ENCODE results near the gene CD151.

CD151 gene

GRCh38 chr11:853682-854448 is 21.1 kb downstream of the CD151 start:
- Histone ChIP-seq H3K4me1 (ENCODE audit: control insufficient read depth, low read depth, low read length) (peaks cover 12% of the 10 kb centered on the region), H3K9ac (ENCODE audit: low read length) (no peak overlapping the region), H3K4me3 (ENCODE audit: low read length) (no peak overlapping the region), H3K27ac (ENCODE audit: low read length) (no peak overlapping the region), H3K36me3 (ENCODE audit: control insufficient read depth, low read depth, low read length) (no peaks in the 10 kb centered on the region), H3K9me3 (ENCODE audit: control insufficient read depth, low read depth, low read length) (no peaks in the 10 kb centered on the region), H3K27me3 (ENCODE audit: control insufficient read depth, insufficient read depth, low read length) (peaks cover 14% of the 10 kb centered on the region)

- Histone ChIP-seq H3K9ac (ENCODE audit: low read length) (no peak overlapping the region), H3K27me3 (ENCODE audit: control insufficient read depth, insufficient read depth, low read length) (peaks cover 12% of the 10 kb centered on the region), H3K4me3 (ENCODE audit: low read length) (no peak overlapping the region), H3K27ac (ENCODE audit: low read length) (no peak overlapping the region), H3K36me3 (ENCODE audit: control insufficient read depth, low read depth, low read length) (no peaks in the 10 kb centered on the region), H3K4me1 (ENCODE audit: control insufficient read depth, low read depth, low read length) (peaks cover 9% of the 10 kb centered on the region), H3K9me3 (ENCODE audit: control insufficient read depth, low read depth, low read length) (no peaks in the 10 kb centered on the region)
Observed at GRCh38 chr11:854601-855329, 22.0 kb downstream of the CD151 start.

GRCh38 chr11:855330-855674 is 22.6 kb downstream of the CD151 start:
- peaks cover 7% of the 10 kb centered on the region for H3K27me3 ChIP-seq (ENCODE audit: control insufficient read depth, insufficient read depth, low read length)
- no peaks in the 10 kb centered on the region for H3K36me3 ChIP-seq (ENCODE audit: control insufficient read depth, low read depth, low read length)
- no peaks in the 10 kb centered on the region for H3K9me3 ChIP-seq (ENCODE audit: control insufficient read depth, low read depth, low read length)
- peaks cover 9% of the 10 kb centered on the region for H3K4me1 ChIP-seq (ENCODE audit: control insufficient read depth, low read depth, low read length)
- H3K9ac ChIP-seq (ENCODE audit: low read length), result no peak overlapping the region
- no peak overlapping the region for H3K27ac ChIP-seq (ENCODE audit: low read length)
- no peak overlapping the region for H3K4me3 ChIP-seq (ENCODE audit: low read length)

GRCh38 chr11:855796-856195 is 23.0 kb downstream of the CD151 start:
- Histone ChIP-seq H3K4me1 (ENCODE audit: control insufficient read depth, low read depth, low read length) (peaks cover 9% of the 10 kb centered on the region), H3K27ac (ENCODE audit: low read length) (no peak overlapping the region), H3K36me3 (ENCODE audit: control insufficient read depth, low read depth, low read length) (no peaks in the 10 kb centered on the region), H3K9me3 (ENCODE audit: control insufficient read depth, low read depth, low read length) (no peaks in the 10 kb centered on the region), H3K4me3 (ENCODE audit: low read length) (no peak overlapping the region), H3K27me3 (ENCODE audit: control insufficient read depth, insufficient read depth, low read length) (peaks cover 4% of the 10 kb centered on the region), H3K9ac (ENCODE audit: low read length) (no peak overlapping the region)

GRCh38 chr11:856397-856796 is 23.6 kb downstream of the CD151 start:
- no peaks in the 10 kb centered on the region for H3K9me3 ChIP-seq (ENCODE audit: control insufficient read depth, low read depth, low read length)
- H3K36me3 ChIP-seq (ENCODE audit: control insufficient read depth, low read depth, low read length), result no peaks in the 10 kb centered on the region
- no peak overlapping the region for H3K4me3 ChIP-seq (ENCODE audit: low read length)
- peaks cover 5% of the 10 kb centered on the region for H3K27me3 ChIP-seq (ENCODE audit: control insufficient read depth, insufficient read depth, low read length)
- no peak overlapping the region for H3K27ac ChIP-seq (ENCODE audit: low read length)
- peaks cover 9% of the 10 kb centered on the region for H3K4me1 ChIP-seq (ENCODE audit: control insufficient read depth, low read depth, low read length)
- H3K9ac ChIP-seq (ENCODE audit: low read length), result no peak overlapping the region

- no peak overlapping the region for H3K27ac ChIP-seq (ENCODE audit: low read length)
- H3K27me3 ChIP-seq (ENCODE audit: control insufficient read depth, insufficient read depth, low read length), result peaks cover 5% of the 10 kb centered on the region
- no peaks in the 10 kb centered on the region for H3K36me3 ChIP-seq (ENCODE audit: control insufficient read depth, low read depth, low read length)
- H3K4me1 ChIP-seq (ENCODE audit: control insufficient read depth, low read depth, low read length), result peaks cover 23% of the 10 kb centered on the region
- no peak overlapping the region for H3K4me3 ChIP-seq (ENCODE audit: low read length)
- H3K9ac ChIP-seq (ENCODE audit: low read length), result no peak overlapping the region
- H3K9me3 ChIP-seq (ENCODE audit: control insufficient read depth, low read depth, low read length), result no peaks in the 10 kb centered on the region
Observed at GRCh38 chr11:858053-858761, 25.5 kb downstream of the CD151 start.

GRCh38 chr11:858762-859339 is 26.1 kb downstream of the CD151 start:
- peaks cover 30% of the 10 kb centered on the region for H3K4me1 ChIP-seq (ENCODE audit: control insufficient read depth, low read depth, low read length)
- H3K27me3 ChIP-seq (ENCODE audit: control insufficient read depth, insufficient read depth, low read length), result peaks cover 5% of the 10 kb centered on the region
- H3K36me3 ChIP-seq (ENCODE audit: control insufficient read depth, low read depth, low read length), result no peaks in the 10 kb centered on the region
- no peak overlapping the region for H3K27ac ChIP-seq (ENCODE audit: low read length)
- H3K9me3 ChIP-seq (ENCODE audit: control insufficient read depth, low read depth, low read length), result no peaks in the 10 kb centered on the region
- H3K4me3 ChIP-seq (ENCODE audit: low read length), result no peak overlapping the region
- no peak overlapping the region for H3K9ac ChIP-seq (ENCODE audit: low read length)

GRCh38 chr11:859394-860131 is 26.8 kb downstream of the CD151 start:
- H3K4me1 ChIP-seq (ENCODE audit: control insufficient read depth, low read depth, low read length), result peaks cover 30% of the 10 kb centered on the region
- H3K4me3 ChIP-seq (ENCODE audit: low read length), result no peak overlapping the region
- H3K9ac ChIP-seq (ENCODE audit: low read length), result no peak overlapping the region
- no peaks in the 10 kb centered on the region for H3K9me3 ChIP-seq (ENCODE audit: control insufficient read depth, low read depth, low read length)
- peaks cover 5% of the 10 kb centered on the region for H3K27me3 ChIP-seq (ENCODE audit: control insufficient read depth, insufficient read depth, low read length)
- no peaks in the 10 kb centered on the region for H3K36me3 ChIP-seq (ENCODE audit: control insufficient read depth, low read depth, low read length)
- no peak overlapping the region for H3K27ac ChIP-seq (ENCODE audit: low read length)

GRCh38 chr11:860234-861104 is 27.7 kb downstream of the CD151 start:
- Histone ChIP-seq H3K27ac (ENCODE audit: low read length) (no peak overlapping the region), H3K36me3 (ENCODE audit: control insufficient read depth, low read depth, low read length) (no peaks in the 10 kb centered on the region), H3K27me3 (ENCODE audit: control insufficient read depth, insufficient read depth, low read length) (peaks cover 5% of the 10 kb centered on the region), H3K9me3 (ENCODE audit: control insufficient read depth, low read depth, low read length) (no peaks in the 10 kb centered on the region), H3K4me1 (ENCODE audit: control insufficient read depth, low read depth, low read length) (peaks cover 30% of the 10 kb centered on the region), H3K9ac (ENCODE audit: low read length) (no peak overlapping the region), H3K4me3 (ENCODE audit: low read length) (no peak overlapping the region)

- H3K4me1 ChIP-seq (ENCODE audit: control insufficient read depth, low read depth, low read length), result peaks cover 30% of the 10 kb centered on the region
- no peaks in the 10 kb centered on the region for H3K9me3 ChIP-seq (ENCODE audit: control insufficient read depth, low read depth, low read length)
- H3K27me3 ChIP-seq (ENCODE audit: control insufficient read depth, insufficient read depth, low read length), result peaks cover 5% of the 10 kb centered on the region
- no peak overlapping the region for H3K4me3 ChIP-seq (ENCODE audit: low read length)
- H3K36me3 ChIP-seq (ENCODE audit: control insufficient read depth, low read depth, low read length), result no peaks in the 10 kb centered on the region
- no peak overlapping the region for H3K27ac ChIP-seq (ENCODE audit: low read length)
- no peak overlapping the region for H3K9ac ChIP-seq (ENCODE audit: low read length)
Observed at GRCh38 chr11:861105-861479, 28.3 kb downstream of the CD151 start.
